GM19193 (cell line): ENCODE measurements around the gene CACYBP.

Experiments used
- POLR2A ChIP-seq: IDR thresholded peaks from 4 replicates; pipeline ENCODE4 v1.6.1; 2011; ENCODE audit not compliant: insufficient read depth, insufficient read length; ENCODE audit errors: extremely low read depth

The CACYBP gene

GRCh38 chr1:174966008-174966572 lies 33.7 kb upstream of the CACYBP start:
- no peak for TF ChIP-seq POLR2A

GRCh38 chr1:174967845-174968705 lies 31.7 kb upstream of the CACYBP start:
- no peak for TF ChIP-seq POLR2A

- no peak for TF ChIP-seq POLR2A
Observed at GRCh38 chr1:174968750-174969244, 30.9 kb upstream of the CACYBP start.

- TF ChIP-seq POLR2A, result no peak
Observed at GRCh38 chr1:174969977-174970376, 29.8 kb upstream of the CACYBP start.

- TF ChIP-seq POLR2A, result no peak
Observed at GRCh38 chr1:174971466-174971865, 28.3 kb upstream of the CACYBP start.

- no peak for TF ChIP-seq POLR2A
Observed at GRCh38 chr1:174971902-174972301, 27.8 kb upstream of the CACYBP start.

GRCh38 chr1:174974711-174975119 lies 25.0 kb upstream of the CACYBP start:
- no peak for TF ChIP-seq POLR2A

- TF ChIP-seq POLR2A, result no peak
Observed at GRCh38 chr1:174975764-174976163, 24.0 kb upstream of the CACYBP start.

GRCh38 chr1:174976436-174977108 lies 23.2 kb upstream of the CACYBP start:
- no peak for TF ChIP-seq POLR2A

GRCh38 chr1:174982971-174983689 lies 16.6 kb upstream of the CACYBP start:
- no peak for TF ChIP-seq POLR2A

- TF ChIP-seq POLR2A, result no peak
Observed at GRCh38 chr1:174984952-174985351, 14.8 kb upstream of the CACYBP start.

GRCh38 chr1:174988539-174988938 lies 11.2 kb upstream of the CACYBP start:
- TF ChIP-seq POLR2A, result no peak

GRCh38 chr1:174988986-174989385 lies 10.8 kb upstream of the CACYBP start:
- TF ChIP-seq POLR2A, result no peak

- TF ChIP-seq POLR2A, result no peak
Observed at GRCh38 chr1:174989536-174990220, 10.1 kb upstream of the CACYBP start.
